HL-60 (cell line): Measurements from ENCODE around the gene EFCAB6.

Experiments used
- DNase-seq, 2 experiments: peaks; one replicate each; pipeline ENCODE4 v3.0.0-alpha.2; 2010 to 2020; ENCODE audit warnings: low read depth in 1 of 2, low spot score in 1 of 2
- H3K27ac ChIP-seq: fragments of 250-450 bp; sonication (Bioruptor Pico); replicated peaks from 2 replicates; pipeline ENCODE4 v1.5.1; 2020; ENCODE audit warnings: mild to moderate bottlenecking, moderate library complexity
- H3K27me3 ChIP-seq: fragments of 250-450 bp; sonication (Bioruptor Pico); 2 replicates; pipeline ENCODE4 v1.5.1; 2021; ENCODE audit warnings: mild to moderate bottlenecking, moderate library complexity; ENCODE audit not compliant: insufficient read depth, poor library complexity, severe bottlenecking
- H3K4me3 ChIP-seq: replicated peaks from 2 replicates; pipeline ENCODE4 v1.5.1; 2011; ENCODE audit warnings: mild to moderate bottlenecking, control low read depth, low read length; ENCODE audit not compliant: insufficient read depth
- GABPA ChIP-seq: IDR thresholded peaks from 2 replicates; pipeline ENCODE4 v1.6.1; 2012; ENCODE audit warnings: low read depth
- POLR2AphosphoS5 ChIP-seq: IDR thresholded peaks from 2 replicates; pipeline ENCODE4 v1.6.1; 2012; ENCODE audit warnings: low read depth
- SPI1 ChIP-seq: IDR thresholded peaks from 2 replicates; pipeline ENCODE4 v1.6.1; 2012; ENCODE audit warnings: low read depth, mild to moderate bottlenecking, borderline replicate concordance
- TF ChIP-seq, protein P1 (sequence below): IDR thresholded peaks from 2 replicates; pipeline ENCODE4 v1.6.1; 2012; ENCODE audit warnings: low read depth; ENCODE audit not compliant: insufficient replicate concordance
- TF ChIP-seq, protein P2 (sequence below): IDR thresholded peaks from one replicate; pipeline ENCODE4 v1.5.1; 2011; ENCODE audit warnings: low read length, control low read depth, inconsistent platforms; ENCODE audit not compliant: insufficient read depth

Gene EFCAB6

DNA sequence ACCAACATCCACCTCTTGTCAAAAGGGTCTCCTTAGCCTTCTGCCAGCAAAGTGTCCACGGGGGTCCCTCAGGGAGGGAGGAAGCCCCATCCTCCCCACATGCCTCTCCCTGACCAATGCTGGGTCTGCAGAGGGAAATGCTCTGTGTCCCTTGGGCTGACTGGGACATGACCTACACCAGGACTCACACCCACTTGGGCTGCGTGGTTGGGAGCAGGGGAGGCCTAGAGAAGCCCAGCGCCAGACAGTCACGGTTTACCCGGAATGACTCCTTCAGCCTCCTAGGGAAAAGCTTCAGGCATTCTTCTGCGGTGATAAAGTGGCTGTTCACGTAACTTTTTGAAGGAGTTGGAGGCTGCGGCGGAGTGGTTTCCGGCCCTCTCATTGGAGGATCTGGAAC is 180.3 kb downstream of the EFCAB6 start:
- Histone ChIP-seq H3K27ac (no peak overlapping the region), H3K4me3 (no peak overlapping the region), H3K27me3 (no peaks in the 10 kb centered on the region)
- no peak for DNase-seq
- TF ChIP-seq SPI1, result no peak
- TF ChIP-seq, protein P1, sequence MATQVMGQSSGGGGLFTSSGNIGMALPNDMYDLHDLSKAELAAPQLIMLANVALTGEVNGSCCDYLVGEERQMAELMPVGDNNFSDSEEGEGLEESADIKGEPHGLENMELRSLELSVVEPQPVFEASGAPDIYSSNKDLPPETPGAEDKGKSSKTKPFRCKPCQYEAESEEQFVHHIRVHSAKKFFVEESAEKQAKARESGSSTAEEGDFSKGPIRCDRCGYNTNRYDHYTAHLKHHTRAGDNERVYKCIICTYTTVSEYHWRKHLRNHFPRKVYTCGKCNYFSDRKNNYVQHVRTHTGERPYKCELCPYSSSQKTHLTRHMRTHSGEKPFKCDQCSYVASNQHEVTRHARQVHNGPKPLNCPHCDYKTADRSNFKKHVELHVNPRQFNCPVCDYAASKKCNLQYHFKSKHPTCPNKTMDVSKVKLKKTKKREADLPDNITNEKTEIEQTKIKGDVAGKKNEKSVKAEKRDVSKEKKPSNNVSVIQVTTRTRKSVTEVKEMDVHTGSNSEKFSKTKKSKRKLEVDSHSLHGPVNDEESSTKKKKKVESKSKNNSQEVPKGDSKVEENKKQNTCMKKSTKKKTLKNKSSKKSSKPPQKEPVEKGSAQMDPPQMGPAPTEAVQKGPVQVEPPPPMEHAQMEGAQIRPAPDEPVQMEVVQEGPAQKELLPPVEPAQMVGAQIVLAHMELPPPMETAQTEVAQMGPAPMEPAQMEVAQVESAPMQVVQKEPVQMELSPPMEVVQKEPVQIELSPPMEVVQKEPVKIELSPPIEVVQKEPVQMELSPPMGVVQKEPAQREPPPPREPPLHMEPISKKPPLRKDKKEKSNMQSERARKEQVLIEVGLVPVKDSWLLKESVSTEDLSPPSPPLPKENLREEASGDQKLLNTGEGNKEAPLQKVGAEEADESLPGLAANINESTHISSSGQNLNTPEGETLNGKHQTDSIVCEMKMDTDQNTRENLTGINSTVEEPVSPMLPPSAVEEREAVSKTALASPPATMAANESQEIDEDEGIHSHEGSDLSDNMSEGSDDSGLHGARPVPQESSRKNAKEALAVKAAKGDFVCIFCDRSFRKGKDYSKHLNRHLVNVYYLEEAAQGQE, result no peak
- TF ChIP-seq GABPA, result no peak
- TF ChIP-seq, protein P2, sequence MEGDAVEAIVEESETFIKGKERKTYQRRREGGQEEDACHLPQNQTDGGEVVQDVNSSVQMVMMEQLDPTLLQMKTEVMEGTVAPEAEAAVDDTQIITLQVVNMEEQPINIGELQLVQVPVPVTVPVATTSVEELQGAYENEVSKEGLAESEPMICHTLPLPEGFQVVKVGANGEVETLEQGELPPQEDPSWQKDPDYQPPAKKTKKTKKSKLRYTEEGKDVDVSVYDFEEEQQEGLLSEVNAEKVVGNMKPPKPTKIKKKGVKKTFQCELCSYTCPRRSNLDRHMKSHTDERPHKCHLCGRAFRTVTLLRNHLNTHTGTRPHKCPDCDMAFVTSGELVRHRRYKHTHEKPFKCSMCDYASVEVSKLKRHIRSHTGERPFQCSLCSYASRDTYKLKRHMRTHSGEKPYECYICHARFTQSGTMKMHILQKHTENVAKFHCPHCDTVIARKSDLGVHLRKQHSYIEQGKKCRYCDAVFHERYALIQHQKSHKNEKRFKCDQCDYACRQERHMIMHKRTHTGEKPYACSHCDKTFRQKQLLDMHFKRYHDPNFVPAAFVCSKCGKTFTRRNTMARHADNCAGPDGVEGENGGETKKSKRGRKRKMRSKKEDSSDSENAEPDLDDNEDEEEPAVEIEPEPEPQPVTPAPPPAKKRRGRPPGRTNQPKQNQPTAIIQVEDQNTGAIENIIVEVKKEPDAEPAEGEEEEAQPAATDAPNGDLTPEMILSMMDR, result no peak
- no peak for TF ChIP-seq POLR2AphosphoS5

DNA sequence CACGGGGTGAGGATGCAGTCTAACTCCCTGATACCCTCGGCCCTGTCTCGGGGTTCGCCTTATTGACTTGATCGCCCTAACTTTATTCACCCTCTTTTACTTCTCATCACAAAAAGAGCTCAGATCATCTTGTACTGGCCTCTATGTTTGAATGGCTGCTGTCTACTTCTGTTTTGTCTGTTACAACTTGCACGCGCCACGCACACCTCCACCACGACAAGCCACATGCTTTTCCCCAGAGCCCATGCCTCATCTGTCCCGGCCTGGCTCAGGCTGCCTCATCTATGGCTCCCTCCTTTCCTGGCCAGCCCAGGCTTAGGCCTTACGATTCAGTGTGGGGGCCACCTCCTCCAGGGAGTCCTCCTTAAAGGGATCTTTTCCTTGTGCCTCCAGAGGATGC is 180.9 kb downstream of the EFCAB6 start:
- H3K27me3 ChIP-seq, result no peaks in the 10 kb centered on the region
- no peak overlapping the region for H3K27ac ChIP-seq
- no peak for TF ChIP-seq GABPA
- DNase-seq, result no peak
- no peak overlapping the region for H3K4me3 ChIP-seq

DNA sequence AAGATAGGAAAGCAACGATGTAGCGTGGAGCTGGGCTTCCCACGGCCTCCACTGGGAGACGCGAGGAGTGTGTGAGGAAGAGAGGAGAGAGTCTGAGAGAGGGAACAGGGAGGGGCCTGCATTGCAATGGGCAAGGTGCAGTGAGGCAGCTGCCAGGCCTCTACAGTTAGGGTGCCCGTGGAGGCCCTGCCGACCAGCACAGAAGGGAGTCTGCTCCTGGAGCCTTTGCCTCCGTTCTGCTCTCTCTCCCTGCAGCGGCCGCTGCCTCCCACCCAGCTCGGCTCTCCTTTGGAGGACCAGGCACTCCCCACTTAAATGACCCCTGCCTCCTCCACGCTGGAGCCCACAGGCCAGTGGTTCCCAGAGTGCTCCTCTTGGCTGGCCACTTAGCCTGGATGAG is 181.7 kb downstream of the EFCAB6 start:
- no peak for DNase-seq
- Histone ChIP-seq H3K27me3 (no peaks in the 10 kb centered on the region), H3K27ac (no peak overlapping the region), H3K4me3 (no peak overlapping the region)
- TF ChIP-seq POLR2AphosphoS5 (no peak), SPI1 (no peak), GABPA (no peak)
- TF ChIP-seq, protein P2, result no peak
- TF ChIP-seq, protein P1, result no peak

DNA sequence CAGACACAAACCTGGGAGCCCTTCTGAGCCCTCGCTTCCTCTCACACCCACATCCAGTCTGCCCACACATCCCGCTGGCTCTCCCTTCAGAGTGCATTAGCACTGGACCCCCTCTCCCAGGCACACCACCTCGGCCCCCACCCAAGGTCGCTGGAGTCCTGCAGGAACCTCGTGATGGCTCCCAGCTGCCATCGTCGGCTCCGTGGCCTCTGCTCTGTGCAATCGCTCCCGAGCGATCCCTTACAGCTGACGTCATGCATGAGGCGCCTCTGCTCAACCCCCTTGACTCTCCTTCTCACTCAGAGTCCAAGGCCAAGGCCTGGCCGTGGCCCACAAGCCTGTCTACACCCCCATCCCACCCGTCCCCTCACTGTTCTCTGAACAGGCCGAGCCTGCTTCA is 183.9 kb downstream of the EFCAB6 start:
- TF ChIP-seq, protein P1, result no peak
- TF ChIP-seq, protein P2, result no peak
- TF ChIP-seq GABPA (no peak), SPI1 (no peak), POLR2AphosphoS5 (no peak)
- no peaks in the 10 kb centered on the region for H3K27me3 ChIP-seq
- DNase-seq, result no peak
- H3K27ac ChIP-seq, result no peak overlapping the region
- no peak overlapping the region for H3K4me3 ChIP-seq
